IPS-20b (cell line): ENCODE results near the gene FBXW11.
"Not testable (repeated sequence)": the region's sequence is repeated elsewhere in the genome, so short reads cannot be mapped to it uniquely, and the experiment has no call there.

Experiments used
- H3K27ac ChIP-seq: one replicate; pipeline ENCODE4 v1.5.1; 2013; ENCODE audit warnings: low read length
- H3K27me3 ChIP-seq: 2 replicates; pipeline ENCODE4 v1.6.1; 2013; ENCODE audit warnings: mild to moderate bottlenecking, low read length, inconsistent platforms; ENCODE audit not compliant: insufficient read depth
- H3K36me3 ChIP-seq: 2 replicates; pipeline ENCODE4 v1.6.1; 2013; ENCODE audit warnings: low read depth, mild to moderate bottlenecking, inconsistent platforms, low read length, moderate library complexity; ENCODE audit not compliant: insufficient read depth
- H3K4me1 ChIP-seq: 2 replicates; pipeline ENCODE4 v1.6.1; 2013; ENCODE audit warnings: mild to moderate bottlenecking, control low read depth, inconsistent platforms, low read length, moderate library complexity; ENCODE audit not compliant: insufficient read depth
- H3K4me3 ChIP-seq: 2 replicates; pipeline ENCODE4 v1.5.1; 2013; ENCODE audit warnings: mild to moderate bottlenecking, low read length, inconsistent platforms
- H3K9ac ChIP-seq: 2 replicates; pipeline ENCODE4 v1.6.1; 2013; ENCODE audit warnings: low read depth, mild to moderate bottlenecking, inconsistent platforms, low read length, moderate library complexity
- H3K9me3 ChIP-seq: 2 replicates; pipeline ENCODE4 v1.6.1; 2013; ENCODE audit warnings: mild to moderate bottlenecking, low read depth, low read length, inconsistent platforms; ENCODE audit not compliant: insufficient read depth

FBXW11 gene

DNA sequence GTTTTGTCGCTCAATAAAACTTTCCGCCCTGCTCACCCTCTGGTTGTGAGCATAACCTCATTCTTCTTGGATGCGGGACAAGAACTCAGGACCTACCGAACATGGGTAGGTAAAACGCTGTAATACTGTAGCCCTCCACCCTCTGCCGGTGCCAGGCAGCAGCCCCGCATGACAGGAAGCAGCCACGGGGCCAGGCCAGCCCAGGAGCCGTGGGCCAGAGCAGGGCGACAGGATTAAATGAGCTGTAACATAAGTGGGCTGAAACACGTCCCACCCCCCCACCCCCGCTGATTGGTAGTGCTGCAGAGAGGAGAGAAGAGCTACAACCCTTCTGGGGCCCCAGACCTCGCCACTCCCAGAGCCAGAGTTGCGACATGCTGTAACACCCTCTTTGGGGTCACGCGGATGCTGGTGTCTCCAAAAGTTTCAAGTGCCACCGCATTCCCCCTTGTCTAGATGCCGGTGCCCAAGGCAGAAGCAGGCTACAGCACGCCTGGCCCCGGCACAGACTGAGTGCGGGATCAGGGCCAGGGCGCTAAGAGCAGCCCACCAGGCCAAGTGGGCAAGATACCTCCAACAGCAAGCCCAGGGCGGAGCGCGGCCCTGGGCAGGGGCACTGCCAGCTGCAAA, 81.8 kb downstream of the FBXW11 start:
- Histone ChIP-seq H3K4me3 (no peak overlapping the region), H3K27ac (no peak overlapping the region), H3K27me3 (no peaks in the 10 kb centered on the region), H3K9me3 (no peaks in the 10 kb centered on the region; the same call in 1 of the 2 replicates), H3K9ac (no peak overlapping the region), H3K36me3 (no peaks in the 10 kb centered on the region), H3K4me1 (peaks cover 20% of the 10 kb centered on the region)

DNA sequence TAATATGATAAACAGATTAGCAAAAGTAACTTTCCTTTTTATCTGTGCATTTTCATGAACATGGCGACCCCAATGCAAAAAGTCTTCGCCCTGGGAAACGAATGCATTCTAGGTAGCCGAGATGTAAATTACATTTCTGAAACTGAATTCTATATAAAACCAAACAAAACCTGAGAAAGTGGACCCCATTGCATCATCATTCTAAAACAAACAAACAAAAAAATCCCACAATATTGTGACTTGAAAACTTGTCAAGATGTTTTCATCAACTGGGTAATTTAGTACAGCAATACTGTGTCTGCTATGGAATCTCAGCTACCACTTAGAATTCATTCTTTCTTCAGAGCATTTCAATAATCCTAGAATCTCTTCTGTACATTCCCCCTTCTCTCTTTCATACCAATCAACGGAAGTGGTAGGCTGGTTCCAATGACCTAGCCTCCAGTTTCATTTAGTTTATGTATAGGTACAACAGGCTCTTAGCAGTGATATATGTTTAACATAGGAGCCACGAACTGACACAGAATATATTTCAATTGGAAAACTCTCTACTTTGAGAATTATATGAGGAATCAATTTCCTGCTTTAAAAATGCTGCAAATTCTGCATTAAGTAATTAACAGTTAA, 85.6 kb downstream of the FBXW11 start:
- no peak overlapping the region for H3K4me3 ChIP-seq

GRCh38 chr5:171915700-171916099, 90.7 kb downstream of the FBXW11 start:
- peaks cover 13% of the 10 kb centered on the region; the same call in 1 of the 2 replicates for H3K4me1 ChIP-seq
- H3K9ac ChIP-seq, H3K4me3 ChIP-seq, H3K36me3 ChIP-seq, H3K27me3 ChIP-seq, H3K27ac ChIP-seq, H3K9me3 ChIP-seq: not testable (repeated sequence)

More for the DNA sequence above, 85.6 kb downstream of the FBXW11 start:
- Histone ChIP-seq H3K9ac (no peak overlapping the region), H3K36me3 (no peaks in the 10 kb centered on the region), H3K4me1 (peaks cover under 1% of the 10 kb centered on the region; the same call in 1 of the 2 replicates), H3K9me3 (no peaks in the 10 kb centered on the region; the same call in 1 of the 2 replicates), H3K27ac (no peak overlapping the region), H3K27me3 (no peaks in the 10 kb centered on the region)

DNA sequence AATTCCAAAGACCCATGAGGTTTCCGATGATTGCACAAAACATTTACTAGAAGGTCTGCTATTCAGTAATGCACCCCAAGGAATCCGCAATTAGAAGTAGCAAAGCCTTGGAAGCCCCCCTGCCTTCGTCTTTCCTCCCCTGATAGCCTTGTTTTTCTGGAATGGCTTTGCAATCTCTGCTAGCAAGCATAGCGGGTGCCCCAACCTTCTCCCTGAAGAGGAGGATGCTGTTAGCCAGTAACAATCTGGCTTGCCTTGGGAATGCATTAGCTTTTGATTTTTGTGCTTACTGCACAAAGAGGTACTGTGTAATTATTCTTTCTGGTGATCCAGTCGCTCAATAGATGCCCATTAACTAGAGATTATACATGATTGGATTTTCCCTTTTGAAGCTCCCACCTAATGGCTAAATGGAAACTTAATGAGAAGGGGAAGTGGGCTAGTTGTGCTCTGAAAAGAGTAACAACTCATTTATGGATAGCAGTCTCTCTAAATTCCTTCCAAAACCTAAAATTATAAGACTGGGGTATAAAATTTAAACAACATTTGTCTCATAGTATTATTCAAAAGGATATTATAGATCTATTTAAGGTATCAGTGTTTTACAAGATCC, 91.6 kb downstream of the FBXW11 start:
- Histone ChIP-seq H3K4me3 (no peak overlapping the region), H3K36me3 (peaks cover 8% of the 10 kb centered on the region; the same call in 1 of the 2 replicates), H3K4me1 (peaks cover 13% of the 10 kb centered on the region; the same call in 1 of the 2 replicates), H3K27ac (no peak overlapping the region), H3K27me3 (no peaks in the 10 kb centered on the region), H3K9ac (no peak overlapping the region), H3K9me3 (no peaks in the 10 kb centered on the region)

- no peak overlapping the region for H3K9ac ChIP-seq
- peaks cover 14% of the 10 kb centered on the region; the same call in 1 of the 2 replicates for H3K36me3 ChIP-seq
- no peaks in the 10 kb centered on the region for H3K9me3 ChIP-seq
- no peaks in the 10 kb centered on the region for H3K27me3 ChIP-seq
- no peak overlapping the region for H3K27ac ChIP-seq
- no peak overlapping the region for H3K4me3 ChIP-seq
- H3K4me1 ChIP-seq, result peaks cover 13% of the 10 kb centered on the region; the same call in 1 of the 2 replicates
Observed at GRCh38 chr5:171913987-171914273, 92.5 kb downstream of the FBXW11 start.

- Histone ChIP-seq H3K4me1 (peaks cover 18% of the 10 kb centered on the region; the same call in 1 of the 2 replicates), H3K4me3 (no peak overlapping the region), H3K27ac (no peak overlapping the region), H3K36me3 (peaks cover 27% of the 10 kb centered on the region; the same call in 1 of the 2 replicates), H3K9ac (no peak overlapping the region), H3K9me3 (no peaks in the 10 kb centered on the region), H3K27me3 (no peaks in the 10 kb centered on the region)
Observed at GRCh38 chr5:171911152-171911551, 95.3 kb downstream of the FBXW11 start.

- Histone ChIP-seq H3K36me3 (peaks cover 27% of the 10 kb centered on the region; the same call in 1 of the 2 replicates), H3K4me3 (no peak overlapping the region), H3K4me1 (peaks cover 17% of the 10 kb centered on the region; the same call in 1 of the 2 replicates), H3K9me3 (no peaks in the 10 kb centered on the region), H3K27me3 (no peaks in the 10 kb centered on the region), H3K9ac (no peak overlapping the region), H3K27ac (no peak overlapping the region)
Observed at GRCh38 chr5:171908638-171909037, 97.8 kb downstream of the FBXW11 start.

DNA sequence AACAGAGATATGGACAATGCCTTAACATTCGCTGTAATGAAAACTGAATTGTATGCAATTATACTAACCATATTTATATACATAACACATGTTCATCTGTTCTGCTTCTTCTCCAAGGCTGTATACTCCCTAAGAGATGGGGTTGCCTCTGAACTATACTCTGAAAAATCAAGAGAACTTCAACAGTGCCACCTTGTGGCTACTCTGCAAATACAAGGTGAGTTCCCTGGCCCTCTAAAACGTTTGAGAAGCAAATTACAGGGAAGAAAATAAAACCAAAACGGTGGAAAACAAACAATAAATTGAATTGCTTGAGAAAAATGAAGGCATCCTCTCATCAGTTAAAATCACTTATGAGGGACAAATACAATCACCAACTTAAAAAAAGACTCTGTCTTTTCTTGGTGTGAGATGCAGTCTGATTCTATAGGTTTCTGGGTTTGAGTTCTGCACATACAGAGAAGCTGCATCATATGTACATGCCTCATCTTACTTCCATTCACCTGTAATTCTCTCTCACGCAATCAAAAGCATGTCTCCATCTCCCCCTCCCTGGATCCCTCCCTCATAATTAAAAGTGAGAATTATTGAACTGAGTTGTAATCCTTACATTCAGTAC, 98.6 kb downstream of the FBXW11 start:
- H3K36me3 ChIP-seq, result peaks cover 27% of the 10 kb centered on the region; the same call in 1 of the 2 replicates
- no peaks in the 10 kb centered on the region for H3K27me3 ChIP-seq
- no peak overlapping the region for H3K27ac ChIP-seq
- H3K9me3 ChIP-seq, result no peaks in the 10 kb centered on the region
- no peak overlapping the region for H3K4me3 ChIP-seq
- peaks cover 16% of the 10 kb centered on the region; the same call in 1 of the 2 replicates for H3K4me1 ChIP-seq
- H3K9ac ChIP-seq, result no peak overlapping the region

DNA sequence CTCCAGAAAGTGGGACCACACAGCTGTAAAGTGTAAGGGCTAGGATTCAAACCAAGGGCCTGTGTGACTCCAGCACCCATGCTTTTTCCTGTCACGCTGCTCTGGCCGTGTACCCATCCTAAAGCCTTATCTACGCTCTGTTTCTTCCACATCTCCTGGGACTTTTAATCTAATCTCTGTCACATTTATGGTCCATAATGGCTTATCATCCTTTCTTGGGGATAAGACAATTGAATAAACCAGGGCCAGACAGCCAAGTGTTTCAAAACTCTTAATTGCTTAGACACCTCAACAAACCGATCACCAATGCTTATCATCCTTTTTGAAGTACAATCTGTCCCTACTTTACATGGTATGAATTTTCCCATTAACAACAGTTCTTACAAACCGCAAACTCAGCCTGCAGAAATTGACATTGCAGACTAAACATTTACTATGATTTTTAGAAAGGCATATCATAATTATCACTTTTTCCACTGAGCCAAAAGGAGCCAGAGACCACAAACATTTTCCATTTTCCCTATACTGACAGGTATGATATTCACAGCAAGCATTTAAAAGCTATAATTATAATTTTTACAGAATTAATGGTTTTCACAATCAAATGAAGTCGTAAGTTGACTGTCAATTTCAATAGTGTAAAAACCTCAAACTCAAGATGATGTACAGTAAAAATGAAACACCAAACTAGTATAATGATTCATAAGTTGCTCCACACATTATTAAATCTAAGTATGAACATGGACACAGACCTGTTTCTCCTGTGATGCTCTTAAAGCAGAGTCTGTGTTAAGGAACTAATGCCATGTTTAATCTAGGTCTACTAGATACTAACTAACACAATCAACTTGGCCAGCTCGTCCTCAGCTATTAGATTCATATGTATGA, 99.5 kb downstream of the FBXW11 start:
- no peak overlapping the region for H3K9ac ChIP-seq
- H3K36me3 ChIP-seq, result peaks cover 27% of the 10 kb centered on the region; the same call in 1 of the 2 replicates

DNA sequence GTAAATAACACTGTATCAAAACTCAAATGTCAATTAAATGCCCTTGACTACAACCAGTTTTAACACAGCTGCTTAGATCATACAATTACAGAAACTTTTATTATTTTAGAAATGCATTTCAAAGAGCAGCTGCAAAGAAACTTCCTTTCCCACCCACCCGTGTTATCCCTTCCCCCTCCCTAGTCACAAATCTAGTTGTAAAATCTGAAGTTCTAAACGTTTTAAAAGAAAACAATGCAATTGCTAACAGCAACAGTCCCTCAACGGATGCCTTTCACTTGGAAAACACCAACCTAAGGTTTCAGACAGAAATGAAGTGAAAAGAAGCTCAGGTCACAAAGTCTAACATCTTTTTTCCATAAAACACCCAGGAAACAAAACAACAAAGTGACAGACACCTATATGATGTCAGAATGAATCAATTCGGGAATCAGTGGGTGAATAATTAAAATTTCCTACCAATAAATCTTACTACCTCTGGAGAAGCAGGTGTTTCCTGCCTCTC, 100.3 kb downstream of the FBXW11 start:
- Histone ChIP-seq H3K27me3 (no peaks in the 10 kb centered on the region), H3K4me1 (peaks cover 13% of the 10 kb centered on the region), H3K36me3 (peaks cover 27% of the 10 kb centered on the region; the same call in 1 of the 2 replicates), H3K4me3 (no peak overlapping the region), H3K9ac (no peak overlapping the region), H3K9me3 (no peaks in the 10 kb centered on the region), H3K27ac (no peak overlapping the region)

More for the DNA sequence above, 99.5 kb downstream of the FBXW11 start:
- no peak overlapping the region for H3K27ac ChIP-seq
- no peaks in the 10 kb centered on the region for H3K27me3 ChIP-seq
- H3K4me1 ChIP-seq, result peaks cover 13% of the 10 kb centered on the region; the same call in 1 of the 2 replicates
- no peak overlapping the region for H3K4me3 ChIP-seq
- H3K9me3 ChIP-seq, result no peaks in the 10 kb centered on the region

DNA sequence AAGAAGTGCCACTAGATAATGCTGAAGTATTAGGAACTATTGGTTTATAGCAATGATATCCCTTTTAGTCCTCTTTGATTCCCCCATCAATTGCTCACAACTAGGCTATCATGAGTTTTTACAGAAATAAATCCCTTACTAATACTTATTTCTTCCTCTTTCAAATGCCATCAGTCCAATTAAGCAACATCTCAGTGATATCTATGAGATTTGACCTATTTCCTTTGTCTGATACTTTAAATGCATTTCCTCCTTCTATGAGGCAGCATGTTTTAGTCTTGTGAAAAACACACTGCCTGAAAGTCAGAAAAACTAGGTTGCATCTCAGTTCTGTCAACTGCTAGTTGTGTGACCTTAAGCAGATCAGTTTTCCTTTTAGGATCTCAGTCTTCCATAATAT, 101.6 kb downstream of the FBXW11 start:
- H3K9ac ChIP-seq, result no peak overlapping the region
- H3K4me3 ChIP-seq, result no peak overlapping the region
- H3K27ac ChIP-seq, result no peak overlapping the region
- H3K27me3 ChIP-seq, result no peaks in the 10 kb centered on the region
- H3K4me1 ChIP-seq, result peaks cover 17% of the 10 kb centered on the region
- H3K9me3 ChIP-seq, result no peaks in the 10 kb centered on the region
- H3K36me3 ChIP-seq, result peaks cover 20% of the 10 kb centered on the region; the same call in 1 of the 2 replicates
